ENCODE measurements around the gene PPIP5K1. TPM values are rescaled to one million over a fixed set of nuclear protein-coding genes. Genes with fewer than 3 reads are reported as not detected.

Gene PPIP5K1
- total and polyA plus RNA-seq, 9 of the 15 experiments (the other 6 are each of a cell fraction or from before 2014, with no cell fraction given), result 2.5 to 74.6 (median 35.1) TPM

DNA sequence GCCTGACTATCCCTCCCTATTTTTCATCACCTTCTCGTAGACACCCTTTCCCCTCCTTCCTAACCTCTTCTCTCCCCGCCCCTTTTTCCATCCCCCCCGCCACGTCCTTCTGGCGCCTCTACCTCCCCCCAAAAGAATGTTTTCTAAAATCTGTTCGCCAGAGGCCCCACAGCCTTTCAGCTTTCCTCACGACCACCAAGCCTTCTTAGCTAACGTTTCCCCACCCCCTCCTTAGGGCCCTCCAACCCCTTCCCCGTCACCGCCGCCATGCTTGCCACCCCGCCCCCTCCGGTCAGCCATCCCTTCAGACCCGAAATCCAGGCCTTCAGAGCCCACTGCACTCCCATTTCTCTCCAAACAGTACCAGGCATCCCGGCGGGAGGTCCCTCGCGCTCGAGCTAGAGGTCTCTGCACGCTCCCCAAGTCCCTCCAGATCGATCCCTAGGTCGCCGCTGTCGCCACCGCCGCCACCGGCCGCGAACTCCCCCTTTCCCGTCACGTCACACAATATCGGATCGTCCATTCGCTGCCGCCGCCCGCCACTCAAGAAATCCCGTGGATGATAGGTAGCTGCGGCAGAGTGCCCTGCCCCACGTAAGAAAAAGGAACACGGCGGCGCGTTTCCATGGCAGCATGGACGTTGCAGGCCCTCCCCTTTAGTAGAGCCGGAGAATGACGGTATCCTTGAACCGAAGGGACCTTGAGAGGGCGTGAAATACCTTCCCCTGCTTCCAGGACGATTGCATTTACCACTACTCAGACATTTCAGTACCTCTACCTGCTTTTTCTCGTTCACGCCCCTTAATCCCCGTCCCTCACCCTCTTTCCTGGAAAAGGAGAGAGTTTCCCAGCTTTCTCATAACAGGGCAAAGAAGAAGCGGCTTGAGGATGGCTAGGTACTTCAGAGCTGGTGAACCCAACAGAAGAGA lies 97.1 kb downstream of the PPIP5K1 start, which contains the start of gene TP53BP1 (continued):
- TF ChIP-seq MBD2 (IDR thresholded peaks at IDR 0.05; ENCODE audit: borderline replicate concordance, low read depth), result peak; percentile 94
- TF ChIP-seq, protein P1, sequence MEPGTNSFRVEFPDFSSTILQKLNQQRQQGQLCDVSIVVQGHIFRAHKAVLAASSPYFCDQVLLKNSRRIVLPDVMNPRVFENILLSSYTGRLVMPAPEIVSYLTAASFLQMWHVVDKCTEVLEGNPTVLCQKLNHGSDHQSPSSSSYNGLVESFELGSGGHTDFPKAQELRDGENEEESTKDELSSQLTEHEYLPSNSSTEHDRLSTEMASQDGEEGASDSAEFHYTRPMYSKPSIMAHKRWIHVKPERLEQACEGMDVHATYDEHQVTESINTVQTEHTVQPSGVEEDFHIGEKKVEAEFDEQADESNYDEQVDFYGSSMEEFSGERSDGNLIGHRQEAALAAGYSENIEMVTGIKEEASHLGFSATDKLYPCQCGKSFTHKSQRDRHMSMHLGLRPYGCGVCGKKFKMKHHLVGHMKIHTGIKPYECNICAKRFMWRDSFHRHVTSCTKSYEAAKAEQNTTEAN (CRISPR knock-in tag; IDR thresholded peaks at IDR 0.05), result no peak
- TF ChIP-seq TSHZ1 (CRISPR knock-in tag; IDR thresholded peaks at IDR 0.05), result no peak
- TF ChIP-seq EP300 (IDR thresholded peaks at IDR 0.05; ENCODE audit: low read length), result no peak
- no peak for TF ChIP-seq TFAM (CRISPR knock-in tag; conservative IDR thresholded peaks at IDR 0.05)
- TF ChIP-seq ZNF785 (CRISPR knock-in tag; IDR thresholded peaks at IDR 0.05), result no peak
- TF ChIP-seq DPF2 (IDR thresholded peaks at IDR 0.05), result 0 out of 2 replicates have a peak, but pooled peaks have one; percentile 19
- no peak for TF ChIP-seq SRSF3 (IDR thresholded peaks at IDR 0.05; ENCODE audit: insufficient read depth, low read length)
- no peak for TF ChIP-seq MYNN (IDR thresholded peaks at IDR 0.05)
- no peak for TF ChIP-seq MYNN (CRISPR knock-in tag; IDR thresholded peaks at IDR 0.05)
- TF ChIP-seq NFIX (CRISPR knock-in tag; IDR thresholded peaks at IDR 0.05; ENCODE audit: low read depth), result no peak
- no peak for TF ChIP-seq PURB (CRISPR knock-in tag; IDR thresholded peaks at IDR 0.05; ENCODE audit: low read depth)
- no peak for TF ChIP-seq ZNF431 (CRISPR knock-in tag; IDR thresholded peaks at IDR 0.05)
- TF ChIP-seq ZNF347 (CRISPR knock-in tag; IDR thresholded peaks at IDR 0.05; ENCODE audit: low read depth), result no peak
- TF ChIP-seq ZNF551 (CRISPR knock-in tag; IDR thresholded peaks at IDR 0.05), result no peak
- TF ChIP-seq MLLT1 (IDR thresholded peaks at IDR 0.05), result no peak; a peak in 1 of 4 replicates
- TF ChIP-seq FOS (IDR thresholded peaks at IDR 0.05; ENCODE audit: extremely low read depth, insufficient read length), result peak; percentile 86
- no peak for TF ChIP-seq IRF2 (CRISPR knock-in tag; IDR thresholded peaks at IDR 0.05)
- no peak for TF ChIP-seq ZNF76 (CRISPR knock-in tag; IDR thresholded peaks at IDR 0.05; ENCODE audit: borderline replicate concordance)
- TF ChIP-seq E2F3 (CRISPR knock-in tag; IDR thresholded peaks at IDR 0.05), result no peak
- TF ChIP-seq ZNF282 (CRISPR knock-in tag; IDR thresholded peaks at IDR 0.05), result no peak
- TF ChIP-seq ETS1 (conservative IDR thresholded peaks at IDR 0.05; ENCODE audit: control insufficient read depth, low read depth, low read length), result no peak; the same call in 1 of the 2 replicates

Measured in K562 (cell line).